H1 (cell line): ENCODE results near the gene SMOC2. TPM values are rescaled to one million over a fixed set of nuclear protein-coding genes. Genes with fewer than 3 reads are reported as not detected.

Experiments
- ATF3 ChIP-seq: IDR thresholded peaks from 2 replicates; pipeline ENCODE4 v1.6.1; 2011; ENCODE audit warnings: low read depth, mild to moderate bottlenecking, low read length; ENCODE audit not compliant: insufficient read depth
- CEBPB ChIP-seq: IDR thresholded peaks from 2 replicates; pipeline ENCODE4 v1.6.1; 2012; ENCODE audit warnings: low read depth, low read length
- CTBP2 ChIP-seq: IDR thresholded peaks from 2 replicates; pipeline ENCODE4 v1.7.0; 2011; ENCODE audit warnings: borderline replicate concordance, mild to moderate bottlenecking, moderate library complexity, mixed read lengths, low read length; ENCODE audit not compliant: insufficient read depth, insufficient read length
- RFX5 ChIP-seq: IDR thresholded peaks from 2 replicates; pipeline ENCODE4 v1.6.1; 2011; ENCODE audit warnings: low read depth, low read length, improper control_type of control experiment, borderline replicate concordance
- ZNF274 ChIP-seq: IDR thresholded peaks from 2 replicates; pipeline ENCODE4 v1.7.0; 2012; ENCODE audit warnings: low read length, borderline replicate concordance; ENCODE audit errors: extremely low read depth
- polyA plus RNA-seq, 7 experiments: library from polyadenylated mRNA; depleted of rRNA in 3 of 7; stranded (reverse) in 5 of 7; unstranded in 2 of 7; fragments of >200 nt in 5 of 7; fragments of 200-250 nt in 2 of 7; gene quantifications; 1 replicate in 5 of 7; 2 replicates in 1 of 7; 4 replicates in 1 of 7; pipeline versions ENCODE4 v1.2.1 to v1.2.3, GENCODE V29; 2011 to 2013; ENCODE audit warnings: missing spikeins in 2 of 7, mixed read lengths in 2 of 7
- total RNA-seq: library from RNA; stranded (reverse); fragmentation: NEBNext Ultra II Directional; extraction: Animal tissue kit (Norgen Biotek cat#: 25700); gene quantifications from 2 replicates; pipeline ENCODE4 v1.2.1, GENCODE V29; 2021

Gene SMOC2
- total and polyA plus RNA-seq, 2 of the 8 experiments (the other 6 are each of a cell fraction or from before 2014, with no cell fraction given) = 7.7 to 8.5 TPM

GRCh38 chr6:168562576-168563151 lies 121.7 kb downstream of the SMOC2 start (continued):
- TF ChIP-seq CTBP2 = no peak
- TF ChIP-seq ATF3 = no peak
- no peak for TF ChIP-seq ZNF274
- TF ChIP-seq CEBPB = no peak
- no peak for TF ChIP-seq RFX5
